ENCODE results near the gene UNC13D. TPM values are rescaled to one million over a fixed set of nuclear protein-coding genes. Genes with fewer than 3 reads are reported as not detected.

UNC13D gene
- total and polyA plus RNA-seq, 2 experiments from 2014 or later, result 0.06 to 0.65 TPM

DNA sequence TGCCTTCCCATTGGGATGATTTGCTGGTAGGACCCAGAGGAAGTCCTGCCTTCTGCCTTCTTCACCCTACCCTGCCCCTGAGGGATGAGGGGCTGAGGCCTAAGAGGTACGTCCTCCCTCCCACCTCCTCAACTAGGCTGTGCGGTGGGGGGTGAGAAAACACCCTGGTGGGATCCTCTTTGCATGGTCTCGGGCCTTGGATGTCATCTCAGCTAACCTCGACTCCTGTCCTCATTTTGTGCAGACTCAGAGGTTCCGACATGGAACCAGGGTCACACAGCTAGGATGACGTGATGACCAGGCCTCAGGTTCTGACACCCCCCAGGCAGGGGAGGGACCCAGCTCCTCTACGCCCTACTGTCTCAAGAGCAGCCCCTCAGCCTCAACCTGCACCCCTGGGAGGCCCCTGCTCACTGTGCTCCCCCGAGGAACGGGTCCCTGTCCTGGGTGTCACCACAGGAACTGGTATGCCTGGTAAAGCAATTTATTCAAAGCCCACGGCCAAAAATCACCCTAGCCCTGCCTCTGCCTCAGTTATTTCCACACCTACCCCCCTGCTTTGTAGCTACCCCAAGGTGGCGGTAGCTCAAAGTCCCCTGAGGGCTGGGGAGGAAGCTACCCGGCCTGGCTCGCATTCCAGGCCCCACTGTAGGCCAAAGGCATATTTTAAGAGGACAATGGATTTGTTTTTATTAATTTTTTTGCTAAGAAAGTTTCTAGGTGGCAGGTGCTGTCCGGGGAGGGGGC is 17.5 kb downstream of the UNC13D start:
- in situ Hi-C loops (cut with MboI), result no loop called here
- Histone ChIP-seq H3K4me3 (no peak overlapping the region), H3K27ac (no peak overlapping the region), H3K36me3 (ENCODE audit: low read depth) (no peaks in the 10 kb centered on the region), H3K9me2 (ENCODE audit: insufficient read depth) (no peaks in the 10 kb centered on the region), H3F3A (ENCODE audit: insufficient read depth) (no peaks in the 10 kb centered on the region), H3K27me3 (replicated peaks; ENCODE audit: insufficient read depth) (no peaks in the 10 kb centered on the region), H3K9me3 (ENCODE audit: low read depth) (no peaks in the 10 kb centered on the region), H4K20me1 (ENCODE audit: insufficient read depth) (no peaks in the 10 kb centered on the region), H3K4me1 (ENCODE audit: insufficient read depth) (peaks cover 1% of the 10 kb centered on the region), H3K79me2 (ENCODE audit: insufficient read depth) (no peaks in the 10 kb centered on the region), H2AFZ (no peak overlapping the region), H3K4me2 (ENCODE audit: unreplicated experiment) (no peak overlapping the region), H3K9ac (no peak overlapping the region)
- no peak for DNase-seq
- 76 to 79% methylated on average over 14 of the region's 14 CpGs for WGBS, 2 experiments (ENCODE audit: low coverage in 1 of 2, low lambda C conversion rate in 2 of 2, missing lambda C conversion rate in 2 of 2)
- TF ChIP-seq EZH2 (IDR thresholded peaks at IDR 0.05; ENCODE audit: insufficient read depth, poor library complexity, severe bottlenecking) (no peak), EZH2phosphoT487 (IDR thresholded peaks at IDR 0.05; ENCODE audit: insufficient read depth, low read depth) (no peak)

DNA sequence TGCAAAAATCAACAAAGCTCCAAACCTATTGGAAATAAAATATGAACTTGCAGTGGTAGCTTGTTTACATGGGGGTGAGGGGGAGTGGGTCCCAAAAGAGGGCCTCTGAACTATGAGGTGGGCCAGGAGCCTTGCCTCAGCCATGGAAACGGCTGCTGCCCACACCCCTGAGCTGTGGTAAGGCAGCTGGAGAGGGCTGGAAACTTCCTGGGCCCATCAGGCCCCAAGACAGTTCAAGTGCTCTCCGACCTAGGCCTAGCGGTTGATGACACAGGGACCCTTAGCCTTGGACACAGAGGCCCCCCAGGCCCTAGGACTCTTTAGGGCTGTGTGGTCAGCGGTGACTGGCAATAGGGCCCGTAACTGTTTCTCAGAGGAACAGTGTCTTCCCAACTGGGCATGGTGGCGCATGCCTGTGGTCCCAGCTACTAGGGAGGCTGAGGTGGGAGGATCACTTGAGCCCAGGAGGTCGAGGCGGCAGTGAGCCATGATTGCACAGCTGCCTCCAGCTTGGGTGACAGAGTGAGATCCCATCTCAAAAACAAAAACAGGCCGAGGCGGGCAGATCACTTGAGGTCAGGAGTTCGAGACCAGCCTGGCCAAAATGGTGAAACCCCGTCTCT is 18.3 kb downstream of the UNC13D start:
- no peak overlapping the region for H3K4me3 ChIP-seq
- DNase-seq, result no peak
- H3K4me2 ChIP-seq (ENCODE audit: unreplicated experiment), result no peak overlapping the region
- H4K20me1 ChIP-seq (ENCODE audit: insufficient read depth), result no peaks in the 10 kb centered on the region
- H3K79me2 ChIP-seq (ENCODE audit: insufficient read depth), result no peaks in the 10 kb centered on the region
- no peak overlapping the region for H3K9ac ChIP-seq
- in situ Hi-C loops (cut with MboI), result no loop called here
- H3K36me3 ChIP-seq (ENCODE audit: low read depth), result no peaks in the 10 kb centered on the region; the same call in 1 of the 2 replicates
- H3K9me2 ChIP-seq (ENCODE audit: insufficient read depth), result no peaks in the 10 kb centered on the region
- H3K27ac ChIP-seq, result no peak overlapping the region
- no peaks in the 10 kb centered on the region for H3K9me3 ChIP-seq (ENCODE audit: low read depth)
- TF ChIP-seq EZH2phosphoT487 (IDR thresholded peaks at IDR 0.05; ENCODE audit: insufficient read depth, low read depth), result no peak
- TF ChIP-seq EZH2 (IDR thresholded peaks at IDR 0.05; ENCODE audit: insufficient read depth, poor library complexity, severe bottlenecking), result no peak
- H3K4me1 ChIP-seq (ENCODE audit: insufficient read depth), result no peaks in the 10 kb centered on the region
- no peaks in the 10 kb centered on the region for H3F3A ChIP-seq (ENCODE audit: insufficient read depth)
- whole genome bisulfite sequencing, 2 experiments (ENCODE audit: low coverage in 1 of 2, low lambda C conversion rate in 2 of 2, missing lambda C conversion rate in 2 of 2), result 91 to 92% methylated on average over 12 of the region's 12 CpGs
- H2AFZ ChIP-seq, result no peak overlapping the region
- H3K27me3 ChIP-seq (replicated peaks; ENCODE audit: insufficient read depth), result no peaks in the 10 kb centered on the region

DNA sequence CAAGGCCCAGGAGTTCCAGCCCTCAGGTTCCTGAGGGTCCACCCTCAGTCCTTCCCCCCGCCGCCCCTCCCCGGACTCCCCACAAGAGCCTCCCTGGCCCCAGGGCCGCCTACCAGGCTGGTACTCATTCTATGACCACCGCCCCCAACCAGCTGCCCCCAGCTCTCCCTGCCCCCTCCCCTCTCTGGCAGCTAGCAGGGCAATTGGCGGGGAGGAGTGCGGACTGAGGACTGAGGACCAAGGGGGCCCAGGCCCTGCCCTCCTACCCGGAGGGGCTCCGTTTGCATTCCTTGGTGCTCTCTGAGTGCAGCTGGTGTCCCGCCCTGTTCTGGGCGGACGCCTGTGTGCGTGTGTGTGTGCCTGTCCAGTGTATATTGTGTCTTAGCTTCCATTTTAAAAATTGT is 19.1 kb downstream of the UNC13D start:
- H3K27me3 ChIP-seq (replicated peaks; ENCODE audit: insufficient read depth), result no peaks in the 10 kb centered on the region
- no peak for DNase-seq
- H3K9ac ChIP-seq, result no peak overlapping the region
- WGBS, 2 experiments (ENCODE audit: low coverage in 1 of 2, low lambda C conversion rate in 2 of 2, missing lambda C conversion rate in 2 of 2), result 81 to 86% methylated on average over 12 to 13 of the region's 13 CpGs
- no peak overlapping the region for H3K27ac ChIP-seq
- no peaks in the 10 kb centered on the region for H3K9me3 ChIP-seq (ENCODE audit: low read depth)
- no peaks in the 10 kb centered on the region for H4K20me1 ChIP-seq (ENCODE audit: insufficient read depth)
- H3K4me3 ChIP-seq, result no peak overlapping the region
- in situ Hi-C loops (cut with MboI), result no loop called here
- no peaks in the 10 kb centered on the region for H3F3A ChIP-seq (ENCODE audit: insufficient read depth)
- H3K4me2 ChIP-seq (ENCODE audit: unreplicated experiment), result no peak overlapping the region
- no peaks in the 10 kb centered on the region for H3K79me2 ChIP-seq (ENCODE audit: insufficient read depth)
- H3K9me2 ChIP-seq (ENCODE audit: insufficient read depth), result no peaks in the 10 kb centered on the region
- no peak for TF ChIP-seq EZH2phosphoT487 (IDR thresholded peaks at IDR 0.05; ENCODE audit: insufficient read depth, low read depth)
- TF ChIP-seq EZH2 (IDR thresholded peaks at IDR 0.05; ENCODE audit: insufficient read depth, poor library complexity, severe bottlenecking), result no peak
- H3K4me1 ChIP-seq (ENCODE audit: insufficient read depth), result no peaks in the 10 kb centered on the region
- H3K36me3 ChIP-seq (ENCODE audit: low read depth), result no peaks in the 10 kb centered on the region; the same call in 1 of the 2 replicates
- H2AFZ ChIP-seq, result no peak overlapping the region

DNA sequence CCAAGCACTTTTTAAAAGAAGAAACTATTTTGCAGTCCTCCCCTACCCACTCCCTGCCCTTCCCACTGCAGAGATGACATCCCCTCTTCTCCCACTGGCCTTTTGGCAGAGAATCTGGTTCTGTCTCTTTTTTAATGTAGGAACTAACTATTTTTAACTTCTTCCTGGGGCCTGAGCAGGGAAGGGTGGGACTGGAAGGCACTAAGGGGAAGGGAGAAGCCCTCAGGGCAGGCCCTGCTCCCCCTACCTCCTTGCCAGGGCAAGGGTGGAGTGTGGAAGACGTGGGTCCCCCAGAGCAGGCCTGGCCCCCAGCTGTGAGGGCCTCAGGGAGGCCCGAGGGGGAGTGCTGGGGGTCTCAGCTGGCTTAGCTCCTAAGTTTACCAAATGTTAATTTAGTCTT is 19.5 kb downstream of the UNC13D start:
- WGBS, 2 experiments (ENCODE audit: low coverage in 1 of 2, low lambda C conversion rate in 2 of 2, missing lambda C conversion rate in 2 of 2), result 18 to 26% methylated on average over 2 of the region's 2 CpGs
- Histone ChIP-seq H3K4me2 (ENCODE audit: unreplicated experiment) (no peak overlapping the region), H3K9me2 (ENCODE audit: insufficient read depth) (no peaks in the 10 kb centered on the region), H3K27ac (no peak overlapping the region), H3K4me1 (ENCODE audit: insufficient read depth) (no peaks in the 10 kb centered on the region), H3K9ac (no peak overlapping the region), H3K27me3 (replicated peaks; ENCODE audit: insufficient read depth) (no peaks in the 10 kb centered on the region), H3K9me3 (ENCODE audit: low read depth) (no peaks in the 10 kb centered on the region), H3K36me3 (ENCODE audit: low read depth) (no peaks in the 10 kb centered on the region; the same call in 1 of the 2 replicates), H4K20me1 (ENCODE audit: insufficient read depth) (no peaks in the 10 kb centered on the region), H3K79me2 (ENCODE audit: insufficient read depth) (no peaks in the 10 kb centered on the region), H2AFZ (no peak overlapping the region), H3K4me3 (no peak overlapping the region), H3F3A (ENCODE audit: insufficient read depth) (no peaks in the 10 kb centered on the region)
- in situ Hi-C loops (cut with MboI), result no loop called here
- no peak for DNase-seq
- TF ChIP-seq EZH2 (IDR thresholded peaks at IDR 0.05; ENCODE audit: insufficient read depth, poor library complexity, severe bottlenecking) (no peak), EZH2phosphoT487 (IDR thresholded peaks at IDR 0.05; ENCODE audit: insufficient read depth, low read depth) (no peak)

All from GM23248 (cell line).